Gastroesophageal sphincter (tissue), 3 donors: Measurements from ENCODE around the gene SRRD.
"Not testable (repeated sequence)": the region's sequence is repeated elsewhere in the genome, so short reads cannot be mapped to it uniquely, and the experiment has no call there.

ENCODE experiments used
- CTCF ChIP-seq, 4 experiments: fragments of 200-600 bp in 2 of 4; fragments of 450-650 bp in 2 of 4; sonication (generic) in 1 of 4; IDR thresholded peaks; one replicate each; pipeline ENCODE4 v1.5.1; 2017 to 2019; ENCODE audit warnings: antibody characterized with exemption in 4 of 4, mild to moderate bottlenecking in 2 of 4, moderate library complexity in 2 of 4
- POLR2A ChIP-seq, 2 donors: fragments of 450-650 bp; IDR thresholded peaks; one replicate each; pipeline ENCODE4 v1.6.1; 2017; ENCODE audit warnings: antibody characterized with exemption in 2 of 2, mild to moderate bottlenecking in 2 of 2, moderate library complexity in 1 of 2

DNA sequence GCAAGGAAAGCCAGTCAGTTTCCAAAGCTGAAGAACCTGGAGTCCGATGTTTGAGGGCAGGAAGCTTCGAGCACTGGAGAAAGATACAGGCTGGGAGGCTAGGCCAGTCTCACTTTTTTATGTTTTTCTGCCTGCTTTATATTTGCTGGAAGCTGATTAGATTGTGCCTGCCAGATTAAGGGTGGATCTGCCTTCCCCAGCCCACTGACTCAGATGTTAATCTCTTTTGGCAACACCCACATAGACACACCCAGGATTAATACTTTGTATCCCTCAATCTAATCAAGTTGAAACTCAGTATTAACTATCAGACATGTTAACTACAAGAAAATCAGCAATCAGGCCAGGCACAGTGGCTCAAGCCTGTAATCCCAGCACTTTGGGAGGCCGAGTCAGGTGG, 44.9 kb upstream of the SRRD start:
- TF ChIP-seq POLR2A, CTCF (IDR thresholded peaks at IDR 0.05): not testable (repeated sequence)
